SK-N-SH treated with all-trans-retinoic acid at 6 μM for 48 hours (cell line): ENCODE results near the gene FOXJ3.

Experiments used
- ARNTL ChIP-seq: fragments of 450-650 bp; formaldehyde crosslinking; IDR thresholded peaks from 2 replicates; pipeline ENCODE4 v1.5.0; 2020; ENCODE audit warnings: low read depth, mild to moderate bottlenecking, moderate library complexity, borderline replicate concordance
- ESRRG ChIP-seq: fragments of 250-450 bp; sonication (Bioruptor Pico); IDR thresholded peaks from 2 replicates; pipeline ENCODE4 v1.6.1; 2021; ENCODE audit warnings: mild to moderate bottlenecking
- OSR1 ChIP-seq: fragments of 250-450 bp; sonication (Bioruptor Pico); IDR thresholded peaks from 2 replicates; pipeline ENCODE4 v1.8.0; 2022; ENCODE audit warnings: moderate library complexity, mild to moderate bottlenecking, inconsistent platforms
- RARB ChIP-seq: fragments of 250-450 bp; sonication (Bioruptor Pico); IDR thresholded peaks from 2 replicates; pipeline ENCODE4 v1.8.0; 2021; ENCODE audit warnings: mild to moderate bottlenecking, moderate library complexity
- ZFP3 ChIP-seq: fragments of 250-450 bp; sonication (Bioruptor Pico); IDR thresholded peaks from 2 replicates; pipeline ENCODE4 v1.5.0; 2020; ENCODE audit warnings: mild to moderate bottlenecking, moderate library complexity
- ZNF565 ChIP-seq: fragments of 450-650 bp; formaldehyde crosslinking; conservative IDR thresholded peaks from 2 replicates; pipeline ENCODE4 v1.5.0; 2020; ENCODE audit warnings: low read depth, mild to moderate bottlenecking, moderate library complexity
- TF ChIP-seq, protein P1 (sequence below): fragments of 250-450 bp; sonication (Bioruptor Pico); IDR thresholded peaks from 2 replicates; pipeline ENCODE4 v1.8.0; 2021; ENCODE audit warnings: low read depth, mild to moderate bottlenecking, moderate library complexity, borderline replicate concordance
- TF ChIP-seq, protein P2 (sequence below): fragments of 250-450 bp; sonication (Bioruptor Pico); IDR thresholded peaks from 2 replicates; pipeline ENCODE4 v1.8.0; 2020; ENCODE audit warnings: mild to moderate bottlenecking, moderate library complexity, borderline replicate concordance

DNA sequence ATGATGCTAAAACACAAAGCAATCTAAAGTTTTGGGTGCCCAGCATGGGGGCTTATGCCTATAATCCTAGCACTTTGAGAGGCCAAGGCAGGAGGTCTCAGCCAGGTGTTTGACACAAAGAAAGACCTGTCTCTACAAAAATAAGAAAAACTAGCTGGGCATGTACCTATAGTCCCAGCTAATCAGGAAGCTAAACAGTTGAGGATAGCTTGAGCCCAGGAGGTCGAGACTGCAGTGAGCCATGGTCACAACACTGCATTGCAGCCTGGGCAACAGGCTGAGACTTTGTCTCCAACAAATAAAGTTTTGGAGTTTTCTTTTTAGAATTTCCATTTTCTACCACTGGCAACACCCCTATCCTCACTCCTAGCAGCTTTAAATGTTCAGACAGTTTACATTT is 115.4 kb downstream of the FOXJ3 start:
- TF ChIP-seq, protein P1, sequence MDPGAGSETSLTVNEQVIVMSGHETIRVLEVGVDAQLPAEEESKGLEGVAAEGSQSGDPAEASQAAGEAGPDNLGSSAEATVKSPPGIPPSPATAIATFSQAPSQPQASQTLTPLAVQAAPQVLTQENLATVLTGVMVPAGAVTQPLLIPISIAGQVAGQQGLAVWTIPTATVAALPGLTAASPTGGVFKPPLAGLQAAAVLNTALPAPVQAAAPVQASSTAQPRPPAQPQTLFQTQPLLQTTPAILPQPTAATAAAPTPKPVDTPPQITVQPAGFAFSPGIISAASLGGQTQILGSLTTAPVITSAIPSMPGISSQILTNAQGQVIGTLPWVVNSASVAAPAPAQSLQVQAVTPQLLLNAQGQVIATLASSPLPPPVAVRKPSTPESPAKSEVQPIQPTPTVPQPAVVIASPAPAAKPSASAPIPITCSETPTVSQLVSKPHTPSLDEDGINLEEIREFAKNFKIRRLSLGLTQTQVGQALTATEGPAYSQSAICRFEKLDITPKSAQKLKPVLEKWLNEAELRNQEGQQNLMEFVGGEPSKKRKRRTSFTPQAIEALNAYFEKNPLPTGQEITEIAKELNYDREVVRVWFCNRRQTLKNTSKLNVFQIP: no peak
- TF ChIP-seq, protein P2, sequence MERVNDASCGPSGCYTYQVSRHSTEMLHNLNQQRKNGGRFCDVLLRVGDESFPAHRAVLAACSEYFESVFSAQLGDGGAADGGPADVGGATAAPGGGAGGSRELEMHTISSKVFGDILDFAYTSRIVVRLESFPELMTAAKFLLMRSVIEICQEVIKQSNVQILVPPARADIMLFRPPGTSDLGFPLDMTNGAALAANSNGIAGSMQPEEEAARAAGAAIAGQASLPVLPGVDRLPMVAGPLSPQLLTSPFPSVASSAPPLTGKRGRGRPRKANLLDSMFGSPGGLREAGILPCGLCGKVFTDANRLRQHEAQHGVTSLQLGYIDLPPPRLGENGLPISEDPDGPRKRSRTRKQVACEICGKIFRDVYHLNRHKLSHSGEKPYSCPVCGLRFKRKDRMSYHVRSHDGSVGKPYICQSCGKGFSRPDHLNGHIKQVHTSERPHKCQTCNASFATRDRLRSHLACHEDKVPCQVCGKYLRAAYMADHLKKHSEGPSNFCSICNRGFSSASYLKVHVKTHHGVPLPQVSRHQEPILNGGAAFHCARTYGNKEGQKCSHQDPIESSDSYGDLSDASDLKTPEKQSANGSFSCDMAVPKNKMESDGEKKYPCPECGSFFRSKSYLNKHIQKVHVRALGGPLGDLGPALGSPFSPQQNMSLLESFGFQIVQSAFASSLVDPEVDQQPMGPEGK: no peak
- TF ChIP-seq ZNF565 (CRISPR knock-in tag): no peak
- no peak for TF ChIP-seq ESRRG (CRISPR knock-in tag)
- TF ChIP-seq RARB (CRISPR knock-in tag): no peak
- no peak for TF ChIP-seq ARNTL (CRISPR knock-in tag)
- TF ChIP-seq ZFP3: no peak
- TF ChIP-seq OSR1 (CRISPR knock-in tag): no peak
